Pancreas (tissue), 10 donors: ENCODE data around the gene KIF2A. TPM values are rescaled to one million over a fixed set of nuclear protein-coding genes. Genes with fewer than 3 reads are reported as not detected.

Experiments used
- ATAC-seq, 4 donors: fragments of 200-7000 bp; cut with Tn5 transposase; one replicate each; pipeline versions ENCODE4 v1.8.0 to v1.9.1; 2020; ENCODE audit warnings: mild to moderate bottlenecking in 4 of 4, moderate library complexity in 4 of 4
- DNase-seq, 6 donors: peaks; one replicate each; pipeline ENCODE4 v3.0.0-alpha.2; 2020
- FAIRE-seq: peaks from 2 replicates; lab custom pipeline; 2012; peaks lifted over from hg19 to GRCh38; lab: Jason Lieb, UNC
- H3K27ac ChIP-seq, 4 donors: fragments of 200-600 bp; sonication (generic); 1 replicate in 3 of 4; 2 replicates in 1 of 4; pipeline versions ENCODE4 v1.5.0 to v1.8.0; 2020
- H3K27me3 ChIP-seq, 4 donors: fragments of 200-600 bp; one replicate each; pipeline ENCODE4 v1.8.0; 2021
- H3K36me3 ChIP-seq, 3 donors: fragments of 200-600 bp; sonication (generic) in 1 of 3; one replicate each; pipeline versions ENCODE4 v1.5.0 to v1.8.0; 2020 to 2021
- H3K4me1 ChIP-seq, 3 donors: fragments of 200-600 bp; one replicate each; pipeline ENCODE4 v1.8.0; 2021
- H3K4me3 ChIP-seq, 4 donors: fragments of 200-600 bp; sonication (generic) in 2 of 4; one replicate each; pipeline versions ENCODE4 v1.5.0 to v1.8.0; 2020 to 2021
- H3K9me3 ChIP-seq, 4 donors: fragments of 200-600 bp; one replicate each; pipeline ENCODE4 v1.8.0; 2021
- WGBS, 2 donors: extraction: QIAGEN DNeasy Blood & Tissue Kit; methylation state at CpG; one replicate each; pipeline ENCODE4 v1.1.7; 2013; 5-methylcytosine and 5-hydroxymethylcytosine counted together
- intact Hi-C, 3 donors: fragments of 100-400 bp; cut with DNase I; formaldehyde crosslinking; loops; one replicate each; pipeline versions ENCODE4 v1.11.1 to v1.14.2; 2022
- polyA plus RNA-seq, 2 donors: library from polyadenylated mRNA; stranded (reverse); fragments of 200-250 nt; gene quantifications; one replicate each; pipeline ENCODE4 v1.2.3, GENCODE V29; 2013
- total RNA-seq, 6 donors: library from RNA; stranded (reverse); fragmentation: NEBNext Ultra II Directional in 4 of 6; extraction: Animal tissue kit (Norgen Biotek cat#: 25700) in 4 of 6; gene quantifications; one replicate each; pipeline versions ENCODE4 v1.2.1 to v1.2.4, GENCODE V29; 2021 to 2023
- TF ChIP-seq, protein P1 (sequence below), 4 donors: fragments of 200-600 bp; sonication (generic) in 3 of 4; IDR thresholded peaks; one replicate each; pipeline versions ENCODE4 v1.5.0 to v1.8.0; 2021; ENCODE audit warnings: antibody characterized with exemption in 4 of 4
- donor health status: healthy with polysubstance abuse.
- donor health status: DM: no; HTN: no; CAD: no; lungs with moderate emphysema.
- donor health status: DM: no; HTN: no; CAD: no.
- donor health status: control.
- donor health status: control.
- donor health status: Bipolar disorder and iron deficiency.
- donor health status: DM: yes; HTN: yes; CAD: no.
- donor health status: DM: no; HTN: no; CAD: no.
- donor health status: DM: no; HTN: no; CAD: no.
- donor health status: DM: yes; HTN: yes; CAD: no.

KIF2A gene
- total and polyA plus RNA-seq, 8 donors: 3.7 to 24.5 (median 14.4) TPM

DNA sequence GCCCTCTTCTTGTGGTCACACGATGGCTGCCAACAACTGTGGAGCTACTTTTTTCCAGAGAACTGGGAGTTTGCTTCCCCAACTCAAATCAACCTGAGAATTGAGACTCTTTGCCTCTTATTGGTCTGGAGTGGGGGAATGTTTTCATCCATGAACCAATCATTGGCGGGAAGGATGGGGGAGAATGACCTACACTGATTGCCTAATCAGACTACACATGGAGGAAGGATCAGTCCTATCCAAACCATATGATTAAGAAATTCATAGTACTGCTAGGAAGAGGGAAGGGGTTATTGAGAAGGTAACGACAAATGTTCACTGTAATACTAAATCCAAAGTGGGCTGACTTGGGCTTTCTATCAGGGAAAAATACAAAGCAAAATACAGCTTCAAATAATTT, 7.9 kb upstream of the KIF2A start:
- H3K9me3 ChIP-seq: no peaks in the 10 kb centered on the region
- no peaks in the 10 kb centered on the region for H3K4me1 ChIP-seq
- DNase-seq (no peak), FAIRE-seq (no peak), ATAC-seq (no peak)
- no peak overlapping the region for H3K4me3 ChIP-seq
- H3K36me3 ChIP-seq: no peaks in the 10 kb centered on the region
- H3K27me3 ChIP-seq: no peaks in the 10 kb centered on the region
- 81 to 86% methylated on average over 3 of the region's 3 CpGs for WGBS, 2 donors
- TF ChIP-seq, protein P1, sequence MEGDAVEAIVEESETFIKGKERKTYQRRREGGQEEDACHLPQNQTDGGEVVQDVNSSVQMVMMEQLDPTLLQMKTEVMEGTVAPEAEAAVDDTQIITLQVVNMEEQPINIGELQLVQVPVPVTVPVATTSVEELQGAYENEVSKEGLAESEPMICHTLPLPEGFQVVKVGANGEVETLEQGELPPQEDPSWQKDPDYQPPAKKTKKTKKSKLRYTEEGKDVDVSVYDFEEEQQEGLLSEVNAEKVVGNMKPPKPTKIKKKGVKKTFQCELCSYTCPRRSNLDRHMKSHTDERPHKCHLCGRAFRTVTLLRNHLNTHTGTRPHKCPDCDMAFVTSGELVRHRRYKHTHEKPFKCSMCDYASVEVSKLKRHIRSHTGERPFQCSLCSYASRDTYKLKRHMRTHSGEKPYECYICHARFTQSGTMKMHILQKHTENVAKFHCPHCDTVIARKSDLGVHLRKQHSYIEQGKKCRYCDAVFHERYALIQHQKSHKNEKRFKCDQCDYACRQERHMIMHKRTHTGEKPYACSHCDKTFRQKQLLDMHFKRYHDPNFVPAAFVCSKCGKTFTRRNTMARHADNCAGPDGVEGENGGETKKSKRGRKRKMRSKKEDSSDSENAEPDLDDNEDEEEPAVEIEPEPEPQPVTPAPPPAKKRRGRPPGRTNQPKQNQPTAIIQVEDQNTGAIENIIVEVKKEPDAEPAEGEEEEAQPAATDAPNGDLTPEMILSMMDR (IDR thresholded peaks at IDR 0.05): no peak
- H3K27ac ChIP-seq: no peak overlapping the region
- intact Hi-C loops: no loop called here

DNA sequence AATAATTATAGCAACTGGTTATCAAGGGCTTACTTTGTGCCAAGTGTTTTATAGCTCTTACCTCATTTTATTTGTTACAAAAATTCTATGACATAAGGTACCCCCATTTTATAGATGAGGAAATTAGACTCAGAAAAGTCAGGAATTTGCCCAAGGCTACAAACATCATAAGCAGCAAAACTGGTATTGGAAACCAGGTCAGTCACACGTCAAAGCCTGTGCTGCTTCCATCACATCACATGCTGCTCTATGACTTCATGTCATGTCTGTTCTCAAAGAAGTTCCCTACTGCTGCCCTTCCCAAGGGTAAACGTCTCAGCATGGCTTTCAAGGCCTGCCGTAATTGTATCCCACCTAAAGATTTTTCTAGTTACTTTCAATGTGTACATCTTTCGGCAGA, 6.9 kb upstream of the KIF2A start:
- FAIRE-seq: no peak
- no peak overlapping the region for H3K27ac ChIP-seq
- TF ChIP-seq, protein P1 (IDR thresholded peaks at IDR 0.05): no peak
- no peaks in the 10 kb centered on the region for H3K9me3 ChIP-seq
- H3K27me3 ChIP-seq: no peaks in the 10 kb centered on the region
- ATAC-seq: no peak
- no peak for DNase-seq
- H3K4me3 ChIP-seq: no peak overlapping the region
- no peaks in the 10 kb centered on the region for H3K36me3 ChIP-seq
- no peaks in the 10 kb centered on the region for H3K4me1 ChIP-seq
- intact Hi-C loops: no loop called here
- WGBS, 2 donors: 71 to 72% methylated on average over 4 of the region's 4 CpGs

DNA sequence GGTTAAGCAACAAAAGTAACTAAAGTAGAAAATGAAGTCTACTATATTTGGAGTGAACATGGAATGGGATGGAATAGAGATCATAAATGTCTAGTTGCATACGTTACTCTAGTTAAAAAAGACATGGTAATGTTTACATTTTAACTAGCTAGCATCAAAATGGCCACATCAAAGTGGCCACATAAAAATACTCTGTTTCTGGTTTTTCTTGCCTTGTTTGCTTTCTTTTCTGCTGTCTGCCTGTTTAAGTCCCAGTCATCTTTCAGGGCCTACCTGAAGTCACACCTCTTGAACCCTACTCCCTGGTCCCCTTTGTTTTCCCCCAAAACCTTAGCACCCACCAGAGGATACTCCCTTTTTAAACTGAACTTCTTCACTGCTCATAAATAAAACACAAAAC, 6.4 kb upstream of the KIF2A start:
- H3K27ac ChIP-seq: no peak overlapping the region
- TF ChIP-seq, protein P1 (IDR thresholded peaks at IDR 0.05): no peak
- intact Hi-C loops: no loop called here
- 80 to 87% methylated on average over 1 of the region's 1 CpG for WGBS, 2 donors
- DNase-seq: no peak
- H3K4me1 ChIP-seq: no peaks in the 10 kb centered on the region
- no peaks in the 10 kb centered on the region for H3K36me3 ChIP-seq
- H3K9me3 ChIP-seq: no peaks in the 10 kb centered on the region
- H3K4me3 ChIP-seq: no peak overlapping the region
- no peaks in the 10 kb centered on the region for H3K27me3 ChIP-seq
- FAIRE-seq: no peak
- no peak for ATAC-seq

DNA sequence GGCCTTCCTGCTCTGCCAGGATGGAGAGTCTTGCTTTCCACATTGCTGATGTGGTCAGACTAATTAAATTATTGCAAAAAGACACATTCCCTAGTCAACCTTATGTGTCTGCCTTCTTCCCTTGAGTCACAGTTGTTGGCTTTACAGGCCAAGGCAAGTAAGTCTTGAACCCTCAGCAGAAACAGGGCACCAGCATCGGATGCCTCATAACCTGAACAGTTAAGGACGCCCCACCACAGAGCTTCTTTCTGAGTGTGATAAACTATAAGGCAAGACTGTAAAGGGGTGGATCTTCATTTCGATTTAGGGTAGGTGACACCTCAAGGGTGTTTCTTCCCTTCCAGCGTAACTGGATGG, 670 bp upstream of the KIF2A start:
- H3K4me1 ChIP-seq: peaks cover 0 to 14% (median 5%) of the 10 kb centered on the region in 3 donors
- H3K27me3 ChIP-seq: no peaks in the 10 kb centered on the region
- peak overlapping the region; percentile 79 to 96 (median 94) for H3K4me3 ChIP-seq
- DNase-seq: no peak
- ATAC-seq: no peak
- TF ChIP-seq, protein P1 (IDR thresholded peaks at IDR 0.05): no peak
- intact Hi-C loops: no loop called here
- H3K9me3 ChIP-seq: no peaks in the 10 kb centered on the region
- peak overlapping the region; percentile 56 to 92 (median 82) for H3K27ac ChIP-seq
- FAIRE-seq: no peak
- H3K36me3 ChIP-seq: no peaks in the 10 kb centered on the region
- 37 to 42% methylated on average over 4 of the region's 4 CpGs for WGBS, 2 donors

DNA sequence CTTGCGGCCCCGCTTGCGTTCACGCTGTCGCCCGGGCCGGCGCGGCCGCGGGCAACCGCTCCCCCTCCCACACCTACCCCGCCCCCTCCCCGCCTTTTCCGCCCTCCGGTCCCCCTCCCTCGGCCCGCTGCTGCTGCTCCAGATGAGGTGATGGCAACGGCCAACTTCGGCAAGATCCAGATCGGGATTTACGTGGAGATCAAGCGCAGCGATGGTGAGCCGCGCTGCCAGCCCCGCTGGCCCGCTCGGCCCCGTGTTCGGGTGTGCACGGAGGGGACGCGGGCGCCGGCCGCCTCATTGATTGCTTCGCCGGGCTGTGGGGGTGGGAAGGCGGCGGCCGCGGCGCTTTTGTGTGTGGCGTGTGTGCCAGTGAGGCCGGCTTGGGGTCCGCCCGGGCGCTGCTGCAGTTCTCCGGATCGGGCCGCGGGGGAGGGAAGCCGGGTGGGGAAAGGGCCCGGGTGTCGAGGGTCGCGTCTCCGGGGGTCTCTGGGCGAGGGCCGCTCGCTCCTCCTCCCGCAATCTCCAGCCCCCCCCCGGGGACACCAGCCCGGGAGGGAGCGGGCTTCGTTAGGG, 403 bp downstream of the KIF2A start:
- H3K4me3 ChIP-seq: peak overlapping the region; percentile 79 to 96 (median 94)
- peak overlapping the region; percentile 56 to 92 (median 82) for H3K27ac ChIP-seq
- no peaks in the 10 kb centered on the region for H3K27me3 ChIP-seq
- DNase-seq: peak in 4 of 6 donors; percentile 33 to 82 (median 66)
- WGBS, 2 donors: 0 to 1% methylated on average over 42 to 67 of the region's 67 CpGs
- FAIRE-seq: no peak
- TF ChIP-seq, protein P1 (IDR thresholded peaks at IDR 0.05): no peak
- ATAC-seq: peak; percentile 66 to 76 (median 70)
- H3K9me3 ChIP-seq: no peaks in the 10 kb centered on the region
- no peaks in the 10 kb centered on the region for H3K36me3 ChIP-seq
- H3K4me1 ChIP-seq: peaks cover 1 to 19% (median 9%) of the 10 kb centered on the region in 3 donors
- intact Hi-C loops: no loop called here
